ENCODE results near the gene USP48. TPM values are rescaled to one million over a fixed set of nuclear protein-coding genes. Genes with fewer than 3 reads are reported as not detected.

The USP48 gene
- polyA plus RNA-seq, 1 donor: 45.0 TPM

DNA sequence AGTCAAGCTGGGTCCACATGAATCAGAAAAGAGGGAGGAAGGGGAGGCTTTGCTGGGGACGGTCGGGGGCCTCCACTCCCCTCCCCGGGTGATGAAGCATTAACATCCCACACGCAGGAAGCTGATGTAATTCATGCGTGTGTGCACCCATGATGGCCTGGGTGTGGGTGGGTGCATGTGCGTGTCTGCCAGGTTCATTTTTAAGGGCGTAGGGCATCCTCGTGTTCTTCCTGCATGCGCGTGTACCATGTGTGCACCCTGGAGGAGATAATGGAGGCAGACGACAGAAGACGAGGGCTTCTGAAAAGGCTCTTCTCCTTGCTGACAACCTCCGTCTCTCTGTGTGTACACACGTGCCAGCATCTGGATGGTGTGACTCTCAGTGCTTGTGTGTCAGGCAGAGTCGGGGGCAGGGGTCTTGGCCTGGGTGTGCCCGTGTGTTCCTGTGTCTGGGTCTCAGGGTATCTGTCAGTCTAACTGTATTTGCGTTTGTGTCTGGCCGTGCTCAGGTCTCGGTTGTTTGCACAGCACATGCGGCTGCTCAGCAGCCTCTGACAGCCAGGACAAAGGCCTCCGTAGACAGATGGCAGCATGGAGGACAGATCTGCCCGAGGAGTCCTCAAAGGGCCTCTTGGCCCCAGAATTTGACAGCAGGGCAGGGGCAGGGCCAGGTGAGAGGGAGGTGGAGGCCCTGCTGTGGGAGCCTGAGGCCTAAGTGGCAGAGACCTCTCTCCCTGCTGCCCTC lies 116.2 kb downstream of the USP48 start:
- no peak for DNase-seq

- DNase-seq: no peak
These were observed 117.0 kb downstream of the USP48 start for GRCh38 chr1:21665711-21666575.

GRCh38 chr1:21664806-21665588 lies 118.0 kb downstream of the USP48 start:
- no peak for DNase-seq

DNA sequence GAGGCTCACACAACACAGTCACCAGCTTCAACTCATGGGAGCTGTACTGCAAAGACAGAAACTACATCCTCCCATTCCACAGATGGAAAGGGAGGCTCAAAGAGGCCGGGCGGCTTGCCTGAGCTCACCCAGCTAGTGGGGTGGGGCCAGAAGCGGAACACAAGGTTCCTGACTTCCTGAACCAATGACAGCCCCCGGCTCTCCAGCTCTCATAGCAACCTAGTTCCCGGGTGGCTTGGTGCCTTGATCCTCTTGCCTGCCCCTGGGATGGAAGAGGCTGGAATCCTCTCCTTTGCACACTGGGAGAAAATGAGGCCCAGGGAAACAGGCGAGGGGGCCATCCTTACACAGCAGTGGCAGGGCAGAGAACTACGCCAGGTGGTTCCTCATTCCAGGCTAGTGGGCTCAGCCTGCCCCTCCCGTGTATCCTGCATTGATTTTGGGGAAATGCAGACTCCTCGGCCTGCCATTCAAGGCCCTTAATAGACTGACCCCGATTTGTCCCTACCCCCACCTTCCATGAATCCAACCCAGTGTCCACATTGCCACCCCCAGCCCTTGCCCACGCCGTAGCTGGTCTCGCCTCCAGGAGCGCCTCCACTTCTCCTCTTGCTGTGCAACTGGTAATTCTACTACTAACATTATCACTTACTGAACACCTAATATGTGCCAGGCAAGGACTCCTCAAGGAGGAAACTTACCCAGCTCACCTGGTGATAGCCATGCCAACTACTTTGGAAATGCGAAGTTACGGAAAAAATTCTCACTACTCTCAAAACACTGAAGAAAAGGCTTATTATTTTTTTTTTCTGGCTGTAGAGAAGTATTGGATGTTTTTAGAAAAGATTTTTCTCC lies 118.8 kb downstream of the USP48 start:
- no peak for DNase-seq

DNA sequence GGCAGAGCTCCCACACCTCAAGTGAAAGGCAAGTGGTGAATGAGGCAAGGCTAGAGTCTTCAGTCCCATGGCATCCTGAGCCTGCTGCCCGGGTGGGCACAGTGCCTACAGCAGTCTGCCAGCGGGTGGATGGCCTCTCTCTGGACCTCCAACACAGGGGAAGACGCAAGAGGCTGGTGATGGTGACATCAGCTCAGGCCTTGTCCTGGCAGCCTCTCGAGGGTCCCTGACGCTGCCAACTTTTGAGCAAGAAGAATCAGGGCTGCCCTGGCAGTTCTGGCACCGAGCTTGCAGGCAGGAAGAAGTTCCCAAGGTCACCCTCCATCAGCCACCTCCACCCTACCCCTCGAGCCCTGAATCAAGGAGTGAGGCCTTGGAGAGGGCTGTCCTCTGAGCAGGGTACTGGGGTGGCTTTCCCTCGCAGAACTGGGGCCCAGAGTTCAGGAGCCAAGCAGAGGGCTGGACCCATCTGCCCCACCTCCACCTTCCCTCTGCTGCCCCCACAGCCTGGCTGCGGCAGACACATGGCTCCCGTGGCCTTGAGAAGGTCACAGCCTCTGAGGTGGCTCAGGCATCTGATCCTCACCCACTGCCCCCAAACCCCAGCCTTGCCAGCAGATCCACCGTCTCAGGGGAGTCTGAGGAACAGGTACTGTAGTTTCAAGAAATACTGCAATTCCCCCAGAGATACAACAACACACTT lies 119.5 kb downstream of the USP48 start:
- no peak for DNase-seq

GRCh38 chr1:21662426-21663247 lies 120.3 kb downstream of the USP48 start:
- DNase-seq: no peak

DNA sequence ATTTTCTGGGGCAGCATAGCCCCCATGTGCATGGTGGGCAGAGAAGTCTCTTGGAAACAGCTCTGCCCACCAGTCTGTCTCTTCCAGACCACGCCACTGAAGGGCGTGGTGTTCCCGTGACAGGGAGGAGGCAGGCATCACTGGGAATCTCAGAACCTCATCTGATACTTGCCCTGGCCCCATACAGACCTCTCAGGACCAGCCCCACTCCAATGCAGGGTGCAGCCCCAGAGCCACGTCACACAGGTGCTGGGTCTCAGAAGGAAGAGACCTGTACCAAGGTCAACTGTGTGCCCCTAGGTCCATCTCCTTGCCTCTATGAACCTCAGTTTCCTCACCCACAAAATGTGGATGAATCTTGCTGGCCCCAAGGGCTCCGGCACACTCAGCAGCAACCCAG lies 121.1 kb downstream of the USP48 start:
- no peak for DNase-seq

GRCh38 chr1:21659924-21660326 lies 123.0 kb downstream of the USP48 start:
- no peak for DNase-seq

GRCh38 chr1:21659099-21659923 lies 123.6 kb downstream of the USP48 start:
- peak; percentile 77 for DNase-seq

- DNase-seq: no peak
These were observed 125.3 kb downstream of the USP48 start for GRCh38 chr1:21657456-21658190.

- no peak for DNase-seq
These were observed 127.2 kb downstream of the USP48 start for GRCh38 chr1:21655748-21656147.

GRCh38 chr1:21655259-21655658 lies 127.7 kb downstream of the USP48 start:
- no peak for DNase-seq

GRCh38 chr1:21654209-21654608 lies 128.7 kb downstream of the USP48 start:
- DNase-seq: no peak

DNA sequence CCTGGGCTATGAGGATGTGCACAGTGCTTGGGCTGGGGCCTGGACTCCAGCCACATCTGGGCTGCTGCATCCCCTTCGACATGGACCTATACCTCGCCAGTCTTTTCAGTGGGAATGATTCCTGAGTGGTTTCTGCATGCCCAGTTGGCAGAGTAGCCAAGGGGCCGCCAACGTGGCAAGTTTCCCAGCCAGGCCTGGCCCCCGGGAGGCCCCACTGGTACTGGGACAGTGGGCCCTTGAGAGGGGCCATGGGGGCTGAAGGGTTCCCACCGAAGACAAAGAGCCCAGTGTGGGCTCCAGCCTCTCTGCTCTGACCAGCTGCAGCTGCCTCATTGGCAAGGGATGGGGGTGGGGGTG lies 129.2 kb downstream of the USP48 start:
- no peak for DNase-seq

DNA sequence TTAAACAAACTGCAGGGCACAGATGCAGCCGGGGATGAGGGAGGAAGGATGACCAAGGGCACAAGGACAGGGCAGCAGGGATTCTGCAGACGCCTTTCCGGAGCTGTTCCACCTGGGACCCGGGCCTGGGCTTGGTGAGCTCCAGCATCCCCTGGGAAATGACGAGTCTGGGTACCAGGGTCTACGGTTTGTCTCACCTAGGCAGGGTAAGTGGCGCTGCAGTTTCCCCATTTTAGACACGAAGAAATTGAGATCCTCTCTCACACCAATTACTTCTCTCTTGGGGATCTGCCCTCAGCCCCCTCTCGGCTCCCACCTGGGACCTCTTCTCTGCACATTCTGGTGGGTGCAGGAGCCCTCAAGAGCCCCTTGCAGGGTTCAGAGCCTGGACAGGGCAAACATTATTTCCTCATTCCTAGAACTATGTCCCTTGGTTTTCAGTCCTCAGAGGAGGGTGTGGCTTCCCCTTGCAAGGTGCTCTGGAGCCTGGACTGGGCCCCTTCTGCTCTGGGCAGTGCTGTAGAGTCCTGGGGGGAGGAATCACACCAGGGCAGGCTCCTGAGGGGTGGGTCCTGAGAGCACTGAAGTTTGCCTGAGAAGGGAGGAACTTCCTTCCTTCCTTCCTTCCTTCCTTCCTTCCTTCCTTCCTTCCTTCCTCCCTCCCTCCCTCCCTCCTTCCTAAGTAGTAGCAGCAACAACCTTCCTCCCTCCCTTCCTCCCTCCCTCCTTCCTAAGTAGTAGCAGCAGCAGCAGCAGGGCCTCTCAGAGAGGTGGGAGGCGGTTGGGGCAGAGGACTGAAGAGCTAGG lies 129.8 kb downstream of the USP48 start:
- DNase-seq: no peak

DNA sequence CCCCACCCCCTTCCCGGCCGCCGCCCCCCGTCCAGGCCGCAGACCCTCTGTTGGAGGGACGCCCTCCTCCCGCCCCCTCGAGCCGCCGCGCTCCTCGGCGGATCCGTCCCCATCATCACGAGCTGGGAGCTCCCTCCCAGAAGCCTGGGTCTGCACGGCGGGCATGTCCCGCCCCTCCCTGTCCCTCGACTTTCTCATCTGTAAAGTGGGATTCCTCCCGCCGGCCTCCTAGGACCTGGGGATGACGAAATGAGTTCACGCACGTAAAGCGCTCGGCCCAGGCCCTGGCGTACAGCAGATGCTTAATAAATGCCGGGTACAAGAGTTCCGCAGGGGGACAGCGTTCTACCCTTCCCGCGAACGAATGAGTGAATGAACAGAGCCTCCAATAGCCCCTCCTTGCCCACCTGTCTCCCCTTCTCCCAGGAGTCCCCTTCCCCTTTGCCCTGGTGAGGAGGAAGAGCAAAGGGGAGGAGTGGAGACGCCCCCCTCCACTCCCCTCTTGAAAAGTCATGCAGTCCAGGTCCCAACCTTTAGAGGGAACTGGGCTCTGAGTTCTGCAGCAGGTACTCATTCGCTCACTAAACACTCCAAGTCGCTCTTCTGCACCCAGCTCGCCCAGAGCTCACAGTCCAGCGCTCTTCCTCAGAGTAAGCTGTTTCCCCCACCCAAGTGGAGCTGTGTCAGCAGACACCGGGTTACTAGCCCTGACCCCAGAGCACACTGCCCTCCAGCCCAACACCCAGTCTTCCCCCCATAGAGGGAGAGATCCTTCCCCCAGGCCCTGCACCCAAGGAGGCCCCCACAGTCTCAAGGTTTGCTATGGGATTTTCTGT lies 130.6 kb downstream of the USP48 start:
- DNase-seq: no peak

Measured in hindlimb muscle (tissue), 1 donor.